ENCODE results near the gene GRM4.

DNA sequence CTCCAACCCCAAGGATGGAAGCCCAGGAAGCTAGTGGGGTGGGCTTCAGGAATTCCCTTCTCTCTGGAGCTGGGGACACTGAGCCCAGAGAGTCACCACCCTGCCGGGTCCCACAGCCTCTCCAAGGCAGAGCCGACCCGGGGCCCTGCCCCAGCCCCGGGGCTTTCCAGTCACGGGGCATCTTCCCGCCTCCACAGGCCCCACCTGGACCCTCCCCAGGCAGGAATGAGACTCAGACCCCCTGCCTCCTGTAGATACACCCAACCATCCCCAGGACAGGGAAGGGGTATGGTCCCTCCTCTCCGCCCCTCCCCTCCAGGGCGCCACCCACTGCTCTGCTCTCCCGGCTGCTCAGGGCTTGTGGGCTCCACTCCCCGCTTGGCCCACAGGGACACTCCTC lies 53.3 kb downstream of the GRM4 start:
- TF ChIP-seq POLR2AphosphoS5 (IDR thresholded peaks at IDR 0.05; ENCODE audit: borderline replicate concordance, low read depth, low read length) (no peak), EZH2 (IDR thresholded peaks at IDR 0.05) (no peak), FOXP2 (optimal IDR thresholded peaks at IDR 0.05; ENCODE audit: control extremely low read depth, extremely low read length, insufficient read depth) (no peak)

All from SK-N-MC (cell line).